Colon (tissue), 2 donors: Measurements from ENCODE around the gene FGF11.
"Not testable (repeated sequence)": the region's sequence is repeated elsewhere in the genome, so short reads cannot be mapped to it uniquely, and the experiment has no call there.

Source experiments
- FAIRE-seq: peaks from 2 replicates; lab custom pipeline; 2012; peaks lifted over from hg19 to GRCh38; lab: Jason Lieb, UNC
- donor health status: control.
- donor health status: control.

Gene FGF11

GRCh38 chr17:7480089-7480384, 40.7 kb downstream of the FGF11 start:
- FAIRE-seq, result no peak

GRCh38 chr17:7481275-7481674, 42.0 kb downstream of the FGF11 start, which contains the start of gene SLC35G6:
SLC35G6 (plus strand) TSS chr17:7481446; CDS start chr17:7481517, 71 bp downstream.
- FAIRE-seq, result not testable (repeated sequence)

- FAIRE-seq, result not testable (repeated sequence)
These were observed 42.8 kb downstream of the FGF11 start for GRCh38 chr17:7481842-7482741.

DNA sequence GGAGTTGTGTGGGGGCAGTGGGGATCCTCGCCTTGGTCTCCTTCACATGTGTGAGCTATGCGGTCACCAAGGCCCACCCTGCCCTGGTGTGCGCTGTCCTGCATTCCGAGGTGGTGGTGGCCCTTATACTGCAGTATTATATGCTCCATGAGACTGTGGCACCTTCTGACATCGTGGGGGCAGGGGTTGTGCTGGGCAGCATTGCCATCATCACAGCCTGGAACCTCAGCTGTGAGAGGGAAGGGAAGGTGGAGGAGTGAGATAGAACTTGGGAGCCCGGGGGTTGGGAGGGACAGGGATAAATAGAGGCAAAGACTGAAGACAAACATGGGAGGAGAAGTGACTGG, 43.4 kb downstream of the FGF11 start:
- not testable (repeated sequence) for FAIRE-seq

DNA sequence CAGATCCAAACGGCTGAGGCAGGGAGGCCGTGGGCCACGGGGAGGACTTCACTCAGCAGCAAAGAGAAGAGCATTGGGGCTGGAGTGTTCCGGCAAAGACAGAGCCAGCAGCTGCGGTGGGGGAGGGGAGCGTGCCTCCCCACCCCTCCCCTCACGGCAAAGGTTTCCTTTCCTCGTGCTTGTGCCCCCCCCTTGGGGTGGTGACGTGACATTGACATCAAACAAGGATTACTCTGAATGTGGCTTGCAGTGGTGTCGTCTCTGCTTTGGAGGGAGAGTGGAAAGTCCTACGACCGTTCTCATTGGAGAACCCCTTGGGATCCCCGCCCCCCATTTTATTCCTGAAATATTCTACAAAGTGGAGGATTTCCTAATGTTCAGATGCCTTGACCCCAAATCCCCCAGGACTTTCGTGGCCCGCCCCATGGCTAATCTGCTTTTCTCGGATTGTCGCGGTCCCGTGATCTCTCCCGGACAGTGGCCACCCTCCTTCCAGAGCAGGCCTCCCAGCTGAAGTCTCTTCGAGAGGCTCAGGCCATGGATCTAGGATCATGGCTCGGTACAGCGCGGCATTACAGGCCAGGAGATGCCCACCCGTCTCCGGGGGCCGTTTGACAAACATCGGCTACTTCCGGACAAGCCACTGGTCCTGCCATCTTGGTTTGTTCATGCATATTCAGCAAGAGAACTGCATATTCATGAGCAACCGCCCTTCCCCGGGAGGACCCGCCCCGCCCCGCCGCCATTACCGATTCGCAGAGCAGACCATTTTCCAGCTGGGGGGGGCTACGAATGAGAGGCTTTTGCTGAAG, 44.1 kb downstream of the FGF11 start:
- no peak for FAIRE-seq

DNA sequence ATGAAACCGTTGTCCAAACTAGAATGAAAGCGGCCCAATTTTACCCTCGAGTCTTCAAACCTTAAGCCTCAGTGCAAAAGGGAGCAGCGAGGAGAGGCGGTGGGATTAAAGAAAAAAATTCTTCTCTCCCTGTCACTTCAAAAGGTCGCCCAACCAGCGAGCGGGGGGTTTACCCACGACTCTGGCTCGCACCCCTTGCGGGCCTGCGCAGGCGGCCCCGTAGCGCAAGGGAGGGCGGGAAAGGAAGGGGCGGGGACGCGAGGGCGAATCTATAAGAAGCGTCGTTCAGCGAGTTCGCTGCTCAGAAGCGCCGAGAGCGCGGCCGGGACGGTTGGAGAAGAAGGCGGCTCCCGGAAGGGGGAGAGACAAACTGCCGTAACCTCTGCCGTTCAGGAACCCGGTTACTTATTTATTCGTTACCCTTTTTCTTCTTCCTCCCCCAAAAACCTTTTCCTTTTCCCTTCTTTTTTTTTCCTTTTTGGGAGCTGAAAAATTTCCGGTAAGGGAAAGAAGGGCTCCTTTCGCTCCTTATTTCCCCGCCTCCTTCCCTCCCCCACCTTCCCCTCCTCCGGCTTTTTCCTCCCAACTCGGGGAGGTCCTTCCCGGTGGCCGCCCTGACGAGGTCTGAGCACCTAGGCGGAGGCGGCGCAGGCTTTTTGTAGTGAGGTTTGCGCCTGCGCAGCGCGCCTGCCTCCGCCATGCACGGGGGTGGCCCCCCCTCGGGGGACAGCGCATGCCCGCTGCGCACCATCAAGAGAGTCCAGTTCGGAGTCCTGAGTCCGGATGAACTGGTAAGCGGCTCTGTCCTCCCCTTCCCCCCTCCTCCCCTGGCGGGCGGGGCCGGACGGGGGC, 45.0 kb downstream of the FGF11 start, which contains the start of gene POLR2A:
POLR2A (plus strand) TSS at position 300 of the 852 bp plus-strand sequence.
- no peak for FAIRE-seq

DNA sequence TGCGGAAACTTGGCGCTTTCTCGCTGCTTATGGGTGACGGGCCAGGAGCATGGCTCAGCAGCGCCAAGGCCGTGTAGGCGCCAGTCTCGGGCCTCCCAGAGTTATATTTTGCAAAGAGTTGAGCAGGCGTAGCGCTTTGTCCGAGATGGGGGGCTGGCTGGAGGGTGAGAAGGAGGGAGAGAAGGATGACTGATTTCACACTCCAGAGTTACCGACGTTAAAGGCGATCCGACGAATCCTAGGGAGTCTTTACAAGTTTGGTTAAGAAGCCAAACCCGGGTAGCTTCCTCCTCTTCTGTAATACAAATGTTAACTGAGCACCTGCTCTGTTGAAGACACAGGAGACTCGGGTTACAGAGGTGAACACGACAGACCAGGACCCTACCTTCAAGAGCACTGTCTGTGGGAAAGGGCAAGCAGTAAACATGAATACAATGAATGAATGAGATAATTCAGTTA, 45.6 kb downstream of the FGF11 start:
- no peak for FAIRE-seq

GRCh38 chr17:7486181-7486580, 46.9 kb downstream of the FGF11 start:
- FAIRE-seq, result no peak

GRCh38 chr17:7490144-7490543, 50.8 kb downstream of the FGF11 start:
- no peak for FAIRE-seq

GRCh38 chr17:7491583-7491982, 52.3 kb downstream of the FGF11 start:
- FAIRE-seq, result no peak

DNA sequence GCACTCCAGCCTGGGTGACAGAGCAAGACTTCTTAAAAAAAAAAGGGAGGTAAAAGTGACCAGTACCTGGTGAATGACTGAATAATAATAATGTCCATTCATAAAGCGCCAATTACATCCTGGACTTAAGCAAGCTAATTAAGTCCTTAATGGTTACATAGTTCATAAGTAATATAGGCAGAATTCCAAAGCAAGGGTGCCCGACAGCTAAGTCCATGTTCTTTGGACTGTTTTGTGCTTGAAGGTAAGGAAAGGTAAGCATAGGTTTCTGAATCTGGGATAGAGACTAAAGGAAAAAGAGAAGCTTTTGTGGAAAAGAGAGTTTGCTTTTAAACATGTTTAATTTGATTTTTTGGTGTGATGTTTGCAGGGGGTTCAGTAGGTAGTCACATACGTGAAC, 54.6 kb downstream of the FGF11 start:
- no peak for FAIRE-seq
